Common myeloid progenitor, CD34-positive (primary cell): Measurements from ENCODE around the gene FBLN5.
A peak's percentile ranks its signal among the peaks of the same experiment; 100 is the strongest.

Experiments used
- CTCF ChIA-PET: fragments of 350-600 bp; sonication (Branson Sonifier 250); formaldehyde crosslinking; loops from one replicate; lab custom pipeline; 2021; ENCODE audit warnings: antibody characterized with exemption; lab: Charles Lee
- POLR2A ChIA-PET: fragments of 350-600 bp; sonication (Branson Sonifier 250); formaldehyde crosslinking; loops from one replicate; lab custom pipeline; 2021; ENCODE audit warnings: antibody characterized with exemption; lab: Charles Lee
- DNase-seq, 3 donors: peaks; one replicate each; pipeline versions ENCODE4 v3.0.0 to v3.0.0-alpha.2; 2013
- H3K27ac ChIP-seq, 2 experiments: 1 replicate in 1 of 2; 2 replicates in 1 of 2; pipeline ENCODE4 v1.7.0; 2013; ENCODE audit warnings: inconsistent platforms in 2 of 2, low read length in 2 of 2, mild to moderate bottlenecking in 2 of 2, low read depth in 1 of 2, moderate library complexity in 1 of 2; ENCODE audit not compliant: severe bottlenecking in 2 of 2, insufficient read depth in 1 of 2, poor library complexity in 1 of 2
- H3K27me3 ChIP-seq, 5 experiments: replicated peaks in 2 of 5; 1 replicate in 3 of 5; 2 replicates in 2 of 5; pipeline versions ENCODE4 v1.6.1 to v1.7.0; 2013; ENCODE audit warnings: low read length in 4 of 5, mild to moderate bottlenecking in 2 of 5, moderate library complexity in 2 of 5, inconsistent platforms in 1 of 5; ENCODE audit not compliant: insufficient read depth in 5 of 5, control insufficient read depth in 4 of 5
- H3K36me3 ChIP-seq, 4 experiments: 1 replicate in 2 of 4; 2 replicates in 2 of 4; pipeline versions ENCODE4 v1.6.1 to v1.7.0; 2013; ENCODE audit warnings: low read length in 3 of 4, control low read depth in 1 of 4, mild to moderate bottlenecking in 1 of 4; ENCODE audit not compliant: control insufficient read depth in 4 of 4, insufficient read depth in 4 of 4
- H3K4me1 ChIP-seq, 4 experiments: 1 replicate in 3 of 4; 2 replicates in 1 of 4; pipeline versions ENCODE4 v1.6.1 to v1.7.1; 2013; ENCODE audit warnings: low read length in 3 of 4, mild to moderate bottlenecking in 3 of 4, control low read depth in 1 of 4, inconsistent platforms in 1 of 4, moderate library complexity in 1 of 4; ENCODE audit not compliant: control insufficient read depth in 4 of 4, insufficient read depth in 4 of 4; ENCODE audit errors: control extremely low read depth in 1 of 4
- H3K4me3 ChIP-seq, 7 experiments: 1 replicate in 4 of 7; 2 replicates in 3 of 7; pipeline versions ENCODE4 v1.5.1 to v1.7.0; 2013; ENCODE audit warnings: mild to moderate bottlenecking in 7 of 7, low read length in 6 of 7, moderate library complexity in 6 of 7, inconsistent platforms in 2 of 7, low read depth in 2 of 7, control low read depth in 1 of 7; ENCODE audit not compliant: insufficient read depth in 4 of 7, control insufficient read depth in 1 of 7; ENCODE audit errors: extremely low read depth in 1 of 7
- H3K9me3 ChIP-seq, 5 experiments: 1 replicate in 4 of 5; 2 replicates in 1 of 5; pipeline versions ENCODE4 v1.6.1 to v1.7.1; 2013; ENCODE audit warnings: low read length in 4 of 5, mild to moderate bottlenecking in 2 of 5, inconsistent platforms in 1 of 5, low read depth in 1 of 5, moderate library complexity in 1 of 5; ENCODE audit not compliant: control insufficient read depth in 4 of 5, insufficient read depth in 2 of 5; ENCODE audit errors: control extremely low read depth in 1 of 5
- WGBS: methylation state at CpG from one replicate; pipeline ENCODE4 v1.1.5; 2013; ENCODE audit not compliant: insufficient coverage; 5-methylcytosine and 5-hydroxymethylcytosine counted together

The FBLN5 gene

GRCh38 chr14:91980157-91980556, 32.7 kb upstream of the FBLN5 start:
- no peak overlapping the region for H3K4me3 ChIP-seq
- no peaks in the 10 kb centered on the region for H3K27me3 ChIP-seq
- DNase-seq: peak; percentile 53 to 88 (median 80)
- ChIA-PET POLR2A (no interaction called here), CTCF (no interaction called here)
- H3K9me3 ChIP-seq: no peaks in the 10 kb centered on the region
- H3K4me1 ChIP-seq: peaks cover 0 to 5% (median 2%) of the 10 kb centered on the region in 4 experiments
- H3K36me3 ChIP-seq: peaks cover 2 to 33% (median 27%) of the 10 kb centered on the region in 4 experiments
- no peak overlapping the region for H3K27ac ChIP-seq

GRCh38 chr14:91977884-91978283, 30.4 kb upstream of the FBLN5 start:
- Histone ChIP-seq H3K27ac (no peak overlapping the region), H3K4me3 (no peak overlapping the region), H3K36me3 (peaks cover 0 to 38% (median 28%) of the 10 kb centered on the region in 4 experiments), H3K4me1 (peaks cover 0 to 4% (median 2%) of the 10 kb centered on the region in 4 experiments), H3K9me3 (no peaks in the 10 kb centered on the region), H3K27me3 (no peaks in the 10 kb centered on the region)
- POLR2A ChIA-PET: no interaction called here
- CTCF ChIA-PET: interaction anchor here (1.5 kb wide), 1 partner anchor 24 kb away, joined by 4 read pairs; no protein-coding TSS in a partner anchor
- WGBS: no CpG with 5 or more reads among the region's 5 CpGs
- DNase-seq: no peak

- ChIA-PET POLR2A (no interaction called here), CTCF (interaction anchor here (0.6 to 2.1 kb wide), 3 partner anchors 21 to 65 kb away, joined by 3 to 7 read pairs (median 4); no protein-coding TSS in a partner anchor)
- Histone ChIP-seq H3K4me1 (peaks cover 0 to 4% (median 2%) of the 10 kb centered on the region in 4 experiments), H3K36me3 (peaks cover 5 to 48% (median 30%) of the 10 kb centered on the region in 4 experiments), H3K9me3 (no peaks in the 10 kb centered on the region), H3K27me3 (no peaks in the 10 kb centered on the region), H3K27ac (no peak overlapping the region), H3K4me3 (no peak overlapping the region)
- no peak for DNase-seq
Observed at GRCh38 chr14:91975763-91976162, 28.3 kb upstream of the FBLN5 start.

- no peak overlapping the region for H3K27ac ChIP-seq
- 100% methylated on average over 2 of the region's 2 CpGs for WGBS
- CTCF ChIA-PET: no interaction called here
- H3K4me3 ChIP-seq: no peak overlapping the region
- POLR2A ChIA-PET: no interaction called here
- H3K36me3 ChIP-seq: peaks cover 11 to 53% (median 29%) of the 10 kb centered on the region in 4 experiments
- no peaks in the 10 kb centered on the region for H3K9me3 ChIP-seq
- no peaks in the 10 kb centered on the region for H3K4me1 ChIP-seq
- no peaks in the 10 kb centered on the region for H3K27me3 ChIP-seq
- DNase-seq: no peak
Observed at GRCh38 chr14:91971188-91971778, 23.8 kb upstream of the FBLN5 start.

GRCh38 chr14:91968280-91968679, 20.8 kb upstream of the FBLN5 start:
- Histone ChIP-seq H3K4me1 (no peaks in the 10 kb centered on the region), H3K27ac (no peak overlapping the region), H3K27me3 (no peaks in the 10 kb centered on the region), H3K4me3 (no peak overlapping the region), H3K36me3 (peaks cover 10 to 34% (median 20%) of the 10 kb centered on the region in 4 experiments), H3K9me3 (no peaks in the 10 kb centered on the region)
- POLR2A ChIA-PET: no interaction called here
- CTCF ChIA-PET: no interaction called here
- no CpG with 5 or more reads among the region's 6 CpGs for WGBS
- DNase-seq: peak; percentile 13 to 74 (median 63)

GRCh38 chr14:91964724-91965123, 17.2 kb upstream of the FBLN5 start:
- no peaks in the 10 kb centered on the region for H3K9me3 ChIP-seq
- H3K36me3 ChIP-seq: peaks cover 2 to 12% (median 9%) of the 10 kb centered on the region in 4 experiments
- no peak for DNase-seq
- H3K4me3 ChIP-seq: no peak overlapping the region
- WGBS: 93% methylated on average over 4 of the region's 4 CpGs
- peaks cover 0 to 2% (median 0%) of the 10 kb centered on the region in 5 experiments for H3K27me3 ChIP-seq
- no peaks in the 10 kb centered on the region for H3K4me1 ChIP-seq
- no peak overlapping the region for H3K27ac ChIP-seq
- ChIA-PET POLR2A (no interaction called here), CTCF (no interaction called here)

GRCh38 chr14:91964011-91964410, 16.5 kb upstream of the FBLN5 start:
- no peak overlapping the region for H3K27ac ChIP-seq
- ChIA-PET POLR2A (no interaction called here), CTCF (no interaction called here)
- H3K27me3 ChIP-seq: peaks cover 0 to 2% (median 0%) of the 10 kb centered on the region in 5 experiments
- no CpG with 5 or more reads among the region's 1 CpG for WGBS
- H3K9me3 ChIP-seq: no peaks in the 10 kb centered on the region
- no peak for DNase-seq
- H3K4me3 ChIP-seq: no peak overlapping the region
- H3K36me3 ChIP-seq: peaks cover 2 to 8% (median 4%) of the 10 kb centered on the region in 4 experiments
- H3K4me1 ChIP-seq: no peaks in the 10 kb centered on the region
